Activated naive CD8-positive, alpha-beta T cell treated with anti-CD3 and anti-CD28 coated beads, Interleukin-2, amount 50 U/mL, for 24 hours (primary cell): ENCODE results near the gene ABCG8.

Experiments used
- ATAC-seq: fragments of 150-1000 bp; cut with Tn5 transposase; one replicate; pipeline ENCODE4 v1.10.0; 2021
- DNase-seq: peaks from one replicate; pipeline ENCODE4 v3.0.0; 2021
- H3K27ac Mint-ChIP-seq: one replicate; pipeline ENCODE4 v1.8.0; 2021; ENCODE audit warnings: mild to moderate bottlenecking, mixed read lengths
- H3K27me3 Mint-ChIP-seq: one replicate; pipeline ENCODE4 v1.8.0; 2021; ENCODE audit warnings: mixed read lengths
- H3K36me3 Mint-ChIP-seq: one replicate; pipeline ENCODE4 v1.8.0; 2021; ENCODE audit warnings: low read depth, mixed read lengths
- H3K4me1 Mint-ChIP-seq: one replicate; pipeline ENCODE4 v1.8.0; 2021; ENCODE audit warnings: mixed read lengths
- H3K4me3 Mint-ChIP-seq: one replicate; pipeline ENCODE4 v1.8.0; 2021; ENCODE audit warnings: mild to moderate bottlenecking, moderate library complexity, mixed read lengths
- H3K9me3 Mint-ChIP-seq: one replicate; pipeline ENCODE4 v1.8.0; 2021; ENCODE audit warnings: mixed read lengths

The ABCG8 gene

DNA sequence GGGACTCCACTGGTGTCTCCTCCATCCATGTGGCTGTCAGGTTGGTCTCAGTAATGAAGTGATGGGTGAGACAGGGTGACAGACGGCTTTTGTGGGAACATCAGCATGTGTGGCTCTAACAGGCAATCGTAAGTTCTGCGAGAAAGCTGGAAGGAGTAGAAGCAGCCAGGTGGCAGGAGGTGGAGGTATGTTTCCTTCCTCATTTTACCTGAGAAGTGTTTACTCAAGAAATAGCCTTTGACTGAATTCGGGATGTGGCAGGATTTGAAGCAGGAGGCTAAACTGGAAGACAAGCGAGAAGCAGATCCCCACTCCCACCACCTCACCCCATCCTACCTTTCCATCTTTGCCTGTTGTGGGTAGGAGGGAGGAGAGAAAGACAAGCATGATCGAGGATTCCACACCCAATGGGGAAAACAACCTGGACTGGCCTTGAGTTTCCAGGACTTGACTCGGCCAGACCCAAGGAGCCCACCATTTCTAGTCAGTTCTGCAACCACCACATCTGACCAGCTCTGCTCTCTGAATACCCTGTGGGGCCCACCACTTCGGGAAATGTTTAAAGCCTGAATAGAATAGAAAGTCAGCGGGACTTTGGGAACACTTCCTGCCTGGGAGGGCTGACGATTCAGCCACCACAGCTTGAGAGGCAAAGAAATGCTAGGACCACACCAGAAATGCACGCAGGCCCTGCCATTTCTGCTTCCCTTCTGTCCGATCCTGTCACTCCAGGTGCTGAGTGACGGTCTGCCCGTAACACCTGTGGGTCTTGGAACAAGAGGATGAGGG lies 1.2 kb downstream of the ABCG8 start:
- DNase-seq (no peak), ATAC-seq (no peak)
- no peaks in the 10 kb centered on the region for H3K4me1 Mint-ChIP-seq

GRCh38 chr2:43840965-43841364 lies 2.2 kb downstream of the ABCG8 start:
- H3K27ac Mint-ChIP-seq = no peak overlapping the region
- H3K9me3 Mint-ChIP-seq = no peaks in the 10 kb centered on the region
- H3K4me3 Mint-ChIP-seq = no peak overlapping the region
- ATAC-seq (no peak), DNase-seq (no peak)
- no peaks in the 10 kb centered on the region for H3K36me3 Mint-ChIP-seq
- H3K4me1 Mint-ChIP-seq = no peaks in the 10 kb centered on the region
- H3K27me3 Mint-ChIP-seq = peaks cover 1% of the 10 kb centered on the region

More for the DNA sequence above, 1.2 kb downstream of the ABCG8 start:
- no peaks in the 10 kb centered on the region for H3K9me3 Mint-ChIP-seq
- no peaks in the 10 kb centered on the region for H3K36me3 Mint-ChIP-seq
- peaks cover 1% of the 10 kb centered on the region for H3K27me3 Mint-ChIP-seq
- no peak overlapping the region for H3K27ac Mint-ChIP-seq
- no peak overlapping the region for H3K4me3 Mint-ChIP-seq

GRCh38 chr2:43841949-43842865 lies 3.4 kb downstream of the ABCG8 start:
- Mint-ChIP-seq H3K4me1 (no peaks in the 10 kb centered on the region), H3K27ac (no peak overlapping the region), H3K4me3 (no peak overlapping the region), H3K27me3 (no peaks in the 10 kb centered on the region), H3K36me3 (no peaks in the 10 kb centered on the region), H3K9me3 (no peaks in the 10 kb centered on the region)
- DNase-seq (no peak), ATAC-seq (no peak)

- DNase-seq = no peak
- Mint-ChIP-seq H3K27me3 (no peaks in the 10 kb centered on the region), H3K4me3 (no peak overlapping the region), H3K27ac (no peak overlapping the region), H3K4me1 (no peaks in the 10 kb centered on the region), H3K36me3 (no peaks in the 10 kb centered on the region), H3K9me3 (no peaks in the 10 kb centered on the region)
- no peak for ATAC-seq
These were observed 4.1 kb downstream of the ABCG8 start for GRCh38 chr2:43842866-43843226.

- Mint-ChIP-seq H3K36me3 (no peaks in the 10 kb centered on the region), H3K4me1 (no peaks in the 10 kb centered on the region), H3K9me3 (no peaks in the 10 kb centered on the region), H3K27me3 (no peaks in the 10 kb centered on the region), H3K27ac (no peak overlapping the region), H3K4me3 (no peak overlapping the region)
- DNase-seq (no peak), ATAC-seq (no peak)
These were observed 6.4 kb downstream of the ABCG8 start for GRCh38 chr2:43845181-43845580.

DNA sequence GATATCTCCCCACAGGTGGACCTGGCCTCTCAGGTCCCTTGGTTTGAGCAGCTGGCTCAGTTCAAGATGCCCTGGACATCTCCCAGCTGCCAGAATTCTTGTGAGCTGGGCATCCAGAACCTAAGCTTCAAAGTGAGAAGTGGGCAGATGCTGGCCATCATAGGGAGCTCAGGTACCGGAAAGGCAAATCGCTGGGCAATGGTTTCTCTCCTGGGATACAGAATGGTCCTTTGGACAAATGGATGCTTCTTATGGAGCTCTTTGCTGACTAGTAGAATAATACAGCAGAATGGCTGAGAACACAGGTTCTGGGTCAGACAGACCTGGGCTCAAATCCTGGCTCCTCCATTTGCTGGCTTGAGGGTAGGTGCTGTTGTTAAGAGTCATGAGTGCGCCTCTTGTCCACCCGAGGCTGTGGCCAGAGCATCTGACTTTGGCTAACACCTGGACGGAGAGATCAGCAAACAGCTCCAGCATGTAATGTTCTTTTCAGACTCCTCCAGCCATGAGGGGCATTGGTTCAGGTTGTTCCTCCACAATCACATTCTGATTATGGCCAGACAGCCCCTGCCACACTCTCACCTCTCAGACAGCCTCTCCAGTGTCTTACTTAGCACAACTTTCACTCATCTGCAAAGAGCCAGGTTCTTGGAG lies 7.5 kb downstream of the ABCG8 start:
- ATAC-seq (no peak), DNase-seq (no peak)
- Mint-ChIP-seq H3K36me3 (no peaks in the 10 kb centered on the region), H3K4me3 (no peak overlapping the region), H3K27ac (no peak overlapping the region), H3K9me3 (no peaks in the 10 kb centered on the region), H3K4me1 (no peaks in the 10 kb centered on the region), H3K27me3 (no peaks in the 10 kb centered on the region)

DNA sequence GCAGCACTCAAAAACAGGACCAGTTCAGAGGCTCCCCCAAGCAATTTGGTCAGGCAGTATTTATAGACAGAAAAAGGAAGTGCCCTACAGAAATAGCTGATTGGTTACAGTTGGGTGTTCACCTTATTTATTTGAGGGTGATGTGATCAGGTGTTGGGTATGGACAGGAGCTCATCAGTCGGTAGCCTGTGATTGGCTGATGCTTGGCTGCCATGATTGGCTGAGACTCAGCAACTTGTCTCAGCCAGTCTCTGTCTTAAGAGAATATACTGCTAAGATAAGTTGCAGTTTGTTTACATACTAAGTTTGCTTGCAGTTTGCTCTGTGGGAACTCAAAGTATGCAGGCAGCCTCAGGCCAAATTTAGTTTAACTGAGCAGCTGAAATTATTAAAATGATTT lies 9.4 kb downstream of the ABCG8 start:
- no peak overlapping the region for H3K4me3 Mint-ChIP-seq
- DNase-seq = no peak
- H3K4me1 Mint-ChIP-seq = no peaks in the 10 kb centered on the region
- H3K36me3 Mint-ChIP-seq = no peaks in the 10 kb centered on the region
- peaks cover 4% of the 10 kb centered on the region for H3K27me3 Mint-ChIP-seq
- ATAC-seq = no peak
- H3K27ac Mint-ChIP-seq = no peak overlapping the region
- H3K9me3 Mint-ChIP-seq = no peaks in the 10 kb centered on the region

DNA sequence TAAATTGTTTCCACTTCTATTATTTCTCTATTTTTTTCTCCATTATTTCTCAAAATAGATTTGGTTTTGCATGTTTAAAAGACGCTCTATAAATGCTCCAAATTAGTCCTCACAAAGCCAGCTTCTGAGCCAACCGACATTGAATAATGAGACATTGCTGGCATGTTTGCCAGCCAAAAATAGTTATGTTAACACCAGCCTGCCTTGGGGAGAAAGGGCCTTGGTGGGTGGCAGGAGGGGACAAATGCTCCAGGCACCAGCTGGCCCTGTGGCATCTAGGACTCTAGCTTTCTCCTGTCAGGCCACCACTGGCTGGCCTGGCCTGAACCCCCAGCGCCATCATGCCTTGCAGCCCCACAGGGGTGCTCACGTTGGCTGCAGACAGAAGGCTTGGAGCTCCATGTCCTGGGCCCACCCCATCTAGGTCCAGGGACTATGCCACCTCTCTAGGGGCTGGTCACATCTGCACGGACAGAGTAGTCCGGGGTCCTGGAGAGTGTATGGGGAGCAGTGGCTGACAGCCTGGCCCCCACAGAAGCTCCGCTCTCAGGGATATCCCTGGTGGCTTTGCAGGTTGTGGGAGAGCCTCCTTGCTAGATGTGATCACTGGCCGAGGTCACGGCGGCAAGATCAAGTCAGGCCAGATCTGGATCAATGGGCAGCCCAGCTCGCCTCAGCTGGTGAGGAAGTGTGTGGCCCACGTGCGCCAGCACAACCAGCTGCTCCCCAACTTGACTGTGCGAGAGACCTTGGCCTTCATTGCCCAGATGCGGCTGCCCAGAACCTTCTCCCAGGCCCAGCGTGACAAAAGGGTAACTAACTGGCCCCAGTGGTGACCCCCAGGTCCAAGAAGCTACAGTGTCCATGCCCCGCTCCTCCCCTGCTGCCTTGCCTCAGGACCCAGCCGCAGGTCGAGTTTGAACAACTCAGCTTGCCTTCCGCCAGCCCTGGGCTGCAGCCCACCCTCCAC lies 12.5 kb downstream of the ABCG8 start:
- Mint-ChIP-seq H3K9me3 (no peaks in the 10 kb centered on the region), H3K36me3 (no peaks in the 10 kb centered on the region), H3K4me3 (no peak overlapping the region), H3K27me3 (peaks cover 17% of the 10 kb centered on the region), H3K4me1 (no peaks in the 10 kb centered on the region), H3K27ac (no peak overlapping the region)
- no peak for DNase-seq
- no peak for ATAC-seq

DNA sequence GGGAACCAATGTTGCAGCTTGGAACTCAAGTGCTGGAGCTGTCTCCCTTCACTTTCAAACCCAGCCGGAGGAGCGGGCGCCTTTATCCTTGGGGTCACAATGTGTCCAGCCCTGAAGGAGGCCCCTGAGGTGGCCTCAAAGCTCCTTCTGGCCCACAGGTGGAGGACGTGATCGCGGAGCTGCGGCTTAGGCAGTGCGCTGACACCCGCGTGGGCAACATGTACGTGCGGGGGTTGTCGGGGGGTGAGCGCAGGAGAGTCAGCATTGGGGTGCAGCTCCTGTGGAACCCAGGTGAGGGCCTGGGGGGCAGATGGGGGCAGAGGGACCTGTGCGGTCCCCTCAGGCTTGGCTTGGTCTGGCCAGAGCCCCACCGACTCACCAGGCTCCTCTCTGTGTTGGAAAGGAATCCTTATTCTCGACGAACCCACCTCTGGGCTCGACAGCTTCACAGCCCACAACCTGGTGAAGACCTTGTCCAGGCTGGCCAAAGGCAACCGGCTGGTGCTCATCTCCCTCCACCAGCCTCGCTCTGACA lies 13.5 kb downstream of the ABCG8 start:
- H3K4me3 Mint-ChIP-seq = no peak overlapping the region
- no peak overlapping the region for H3K27ac Mint-ChIP-seq
- ATAC-seq = no peak
- DNase-seq = no peak
- no peaks in the 10 kb centered on the region for H3K36me3 Mint-ChIP-seq
- H3K27me3 Mint-ChIP-seq = peaks cover 19% of the 10 kb centered on the region
- no peaks in the 10 kb centered on the region for H3K9me3 Mint-ChIP-seq
- no peaks in the 10 kb centered on the region for H3K4me1 Mint-ChIP-seq

- peaks cover 23% of the 10 kb centered on the region for H3K27me3 Mint-ChIP-seq
- no peaks in the 10 kb centered on the region for H3K4me1 Mint-ChIP-seq
- no peak overlapping the region for H3K4me3 Mint-ChIP-seq
- no peaks in the 10 kb centered on the region for H3K9me3 Mint-ChIP-seq
- DNase-seq (no peak), ATAC-seq (no peak)
- no peaks in the 10 kb centered on the region for H3K36me3 Mint-ChIP-seq
- H3K27ac Mint-ChIP-seq = no peak overlapping the region
These were observed 14.6 kb downstream of the ABCG8 start for GRCh38 chr2:43853141-43854081.

- Mint-ChIP-seq H3K27ac (no peak overlapping the region), H3K4me3 (no peak overlapping the region), H3K4me1 (no peaks in the 10 kb centered on the region), H3K36me3 (no peaks in the 10 kb centered on the region), H3K27me3 (peaks cover 27% of the 10 kb centered on the region), H3K9me3 (no peaks in the 10 kb centered on the region)
- no peak for DNase-seq
- no peak for ATAC-seq
These were observed 15.9 kb downstream of the ABCG8 start for GRCh38 chr2:43854671-43855070.

DNA sequence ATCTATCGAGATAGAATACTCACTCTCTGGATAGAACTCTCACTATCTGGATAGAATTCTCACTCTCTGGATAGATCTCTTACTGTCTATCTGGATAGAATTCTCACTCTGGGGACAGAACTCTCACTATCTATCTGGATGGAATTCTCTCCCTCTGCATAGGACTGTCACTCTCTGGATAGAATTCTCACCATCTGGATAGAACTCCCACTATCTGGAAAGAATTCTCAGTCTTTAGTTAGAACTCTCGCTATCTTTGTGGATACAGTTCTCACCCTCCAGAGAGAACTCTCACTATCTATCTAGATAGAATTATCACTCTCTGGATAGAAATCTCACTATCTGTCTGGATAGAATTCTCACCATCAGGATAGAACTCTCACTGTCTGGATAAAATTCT lies 16.5 kb downstream of the ABCG8 start:
- H3K9me3 Mint-ChIP-seq = no peaks in the 10 kb centered on the region
- no peaks in the 10 kb centered on the region for H3K36me3 Mint-ChIP-seq
- peaks cover 31% of the 10 kb centered on the region for H3K27me3 Mint-ChIP-seq
- no peak overlapping the region for H3K27ac Mint-ChIP-seq
- ATAC-seq (no peak), DNase-seq (no peak)
- H3K4me3 Mint-ChIP-seq = no peak overlapping the region
- H3K4me1 Mint-ChIP-seq = no peaks in the 10 kb centered on the region

DNA sequence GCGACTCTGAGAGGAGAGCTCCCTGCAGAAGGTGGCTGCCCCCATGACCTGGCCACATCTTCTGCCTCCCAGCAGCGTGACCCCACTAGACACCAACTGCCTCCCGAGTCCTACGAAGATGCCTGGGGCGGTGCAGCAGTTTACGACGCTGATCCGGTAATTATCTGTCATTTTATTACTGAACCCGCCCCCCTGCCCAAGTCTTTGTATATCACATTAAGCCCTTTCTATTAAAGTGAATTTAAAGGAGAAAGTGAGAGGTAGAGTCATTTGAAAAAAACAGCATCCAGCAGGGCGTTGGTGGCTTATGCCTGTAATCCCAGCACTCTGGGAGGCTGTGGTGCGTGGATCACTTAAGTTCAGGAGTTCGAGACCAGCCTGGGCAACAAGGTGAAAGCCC lies 33.4 kb downstream of the ABCG8 start:
- DNase-seq (no peak), ATAC-seq (no peak)
- no peak overlapping the region for H3K27ac Mint-ChIP-seq
- no peak overlapping the region for H3K4me3 Mint-ChIP-seq
- H3K27me3 Mint-ChIP-seq = peaks cover 22% of the 10 kb centered on the region
- H3K36me3 Mint-ChIP-seq = no peaks in the 10 kb centered on the region
- H3K9me3 Mint-ChIP-seq = no peaks in the 10 kb centered on the region
- H3K4me1 Mint-ChIP-seq = no peaks in the 10 kb centered on the region
